GM13977 (cell line): Measurements from ENCODE around the gene ITPKB.
"Not testable (repeated sequence)": the region's sequence is repeated elsewhere in the genome, so short reads cannot be mapped to it uniquely, and the experiment has no call there.

ENCODE experiments used
- DNase-seq: peaks from one replicate; pipeline ENCODE4 v3.0.0; 2012; ENCODE audit warnings: low spot score
- CTCF ChIP-seq: IDR thresholded peaks from 2 replicates; pipeline ENCODE4 v1.5.1; 2012; ENCODE audit warnings: mild to moderate bottlenecking, control low read depth; ENCODE audit not compliant: insufficient read depth; ENCODE audit errors: extremely low read depth, missing control alignments
- in situ Hi-C: fragments of 300-500 bp; cut with MboI; formaldehyde crosslinking; loops from one replicate; pipeline ENCODE4 v1.12.0; 2022; ENCODE audit warnings: low sequenced_read_pairs, low pct_unique_long_range_greater_than_20kb, mixed read lengths, inconsistent platforms; ENCODE audit not compliant: unreplicated experiment

Gene ITPKB

DNA sequence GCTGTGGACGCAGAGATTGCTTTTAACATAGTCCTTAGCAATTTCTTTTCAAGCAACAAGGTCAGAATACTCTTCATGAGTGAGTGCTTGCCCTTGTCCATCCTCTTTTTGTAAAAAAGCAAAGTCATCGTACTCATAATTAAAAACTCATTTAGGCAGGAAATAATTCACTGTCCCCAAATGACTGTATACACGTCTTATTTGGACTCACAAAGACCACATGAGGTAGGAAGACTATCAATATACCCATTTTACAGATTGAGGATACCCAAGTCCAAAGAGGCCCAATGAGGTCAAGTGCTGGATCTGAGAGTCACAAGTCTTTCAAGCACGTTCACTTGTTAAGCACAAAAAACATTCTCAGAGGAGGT, 13.2 kb downstream of the ITPKB start:
- TF ChIP-seq CTCF = no peak
- no peak for DNase-seq
- in situ Hi-C loops = no loop called here

DNA sequence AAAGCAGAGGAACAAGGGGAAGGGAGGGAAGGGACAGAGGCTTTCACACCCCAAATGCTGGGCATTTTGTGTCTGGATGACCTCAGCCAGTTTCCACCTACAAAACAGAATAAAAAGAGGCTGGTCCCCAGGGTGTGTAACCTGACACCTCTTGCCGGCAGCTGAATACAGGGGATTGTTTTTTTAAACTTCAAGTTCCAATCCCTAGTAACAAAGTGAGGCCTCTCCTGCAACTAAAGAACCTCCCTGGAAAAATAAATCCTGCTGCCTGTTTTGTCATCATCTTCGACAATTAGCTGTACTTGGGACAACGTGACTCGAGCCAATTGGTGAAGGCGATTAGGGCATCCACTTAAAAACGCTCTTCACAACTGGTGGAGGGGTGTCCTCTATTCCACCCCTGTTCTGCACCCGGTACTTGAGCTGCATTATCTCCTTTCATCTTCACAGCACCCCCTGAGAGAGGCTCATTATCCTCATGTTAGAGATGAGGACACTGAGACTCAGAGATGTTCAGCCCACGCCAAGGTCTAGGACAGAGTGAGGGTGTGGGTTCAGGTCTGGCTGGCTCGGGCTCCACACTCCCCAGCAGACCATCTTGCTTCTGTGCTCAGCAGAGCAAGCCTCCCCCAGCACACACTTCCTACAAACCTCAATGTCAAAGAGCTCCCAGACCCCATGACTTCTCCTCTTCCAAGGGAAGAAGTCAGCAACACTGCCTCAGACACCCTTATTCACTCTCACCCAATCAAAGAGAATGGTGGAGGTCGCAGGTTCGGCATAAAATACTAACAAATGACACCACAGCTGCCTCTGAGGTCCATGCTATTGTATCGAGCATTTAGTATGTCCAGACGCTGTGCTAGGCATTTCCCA, 15.2 kb downstream of the ITPKB start:
- TF ChIP-seq CTCF = no peak
- no peak for DNase-seq
- in situ Hi-C loops = no loop called here

DNA sequence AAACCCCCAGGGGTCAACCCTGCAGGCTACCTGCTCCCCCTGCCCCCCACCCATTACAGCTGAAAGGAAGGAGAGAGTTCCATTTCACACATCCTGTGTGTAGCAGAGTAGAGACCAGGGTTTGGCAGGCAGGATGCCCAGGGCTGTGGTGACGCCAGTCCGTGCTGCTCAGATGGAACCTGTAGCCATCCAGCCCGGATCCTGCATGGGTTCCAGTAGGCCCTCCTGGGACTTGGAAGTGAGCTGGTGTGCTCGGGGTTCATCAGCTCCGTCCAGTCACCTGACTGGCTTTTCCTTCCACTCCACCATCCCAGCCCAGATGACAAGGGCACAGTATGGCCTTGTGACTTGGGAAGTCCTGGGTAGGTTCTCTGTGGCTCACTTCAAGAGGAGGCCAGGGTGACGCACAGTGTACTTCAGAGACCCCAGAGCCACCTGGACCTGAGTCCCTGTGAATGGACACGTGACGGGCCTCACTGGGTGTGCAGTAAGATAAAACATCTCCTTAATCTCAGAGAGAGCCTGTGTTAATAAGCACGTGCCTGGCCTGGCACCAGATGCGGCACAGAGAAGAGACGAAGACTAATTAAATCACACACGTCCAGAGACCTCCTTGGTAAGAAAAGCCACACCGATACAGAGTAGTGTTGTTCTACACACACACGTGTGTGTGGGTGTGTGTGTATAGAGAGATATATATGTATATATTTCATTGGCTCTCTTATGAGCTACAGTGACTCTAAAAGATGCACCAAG, 16.0 kb downstream of the ITPKB start:
- in situ Hi-C loops = no loop called here
- DNase-seq = no peak
- no peak for TF ChIP-seq CTCF

DNA sequence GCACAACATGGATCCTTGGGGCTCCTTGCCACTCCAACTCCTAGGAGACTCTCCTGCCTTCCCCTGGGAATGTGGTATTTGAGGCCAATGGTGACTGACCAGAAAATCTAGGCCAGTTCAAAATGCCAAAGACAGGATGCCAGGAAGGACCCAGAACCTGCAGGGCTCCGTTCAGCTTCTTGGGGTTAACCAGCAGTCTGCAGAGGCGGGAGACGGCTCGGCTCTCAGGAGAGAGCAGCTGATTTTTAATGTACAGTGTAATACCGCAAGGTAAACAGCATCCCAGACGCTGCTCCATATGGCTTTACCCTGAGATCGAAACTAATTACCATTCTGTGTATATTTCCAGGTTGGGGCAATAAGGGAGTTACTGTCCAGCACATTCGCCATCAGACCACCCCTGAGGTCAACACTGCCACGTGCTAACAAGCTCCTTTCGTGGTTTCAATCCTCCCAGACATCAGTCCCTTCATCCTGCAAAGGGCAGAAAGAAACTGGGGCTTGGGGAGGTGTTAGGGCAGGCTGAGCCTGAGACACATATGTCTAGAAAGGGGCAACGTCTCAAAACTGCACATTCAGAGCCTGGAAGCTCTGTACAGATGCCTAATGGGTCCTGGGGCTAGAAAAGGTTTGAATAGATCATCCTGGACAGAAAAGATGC, 16.7 kb downstream of the ITPKB start:
- no peak for DNase-seq
- in situ Hi-C loops = no loop called here
- TF ChIP-seq CTCF = no peak

- DNase-seq, in situ Hi-C loops: not testable (repeated sequence)
These were observed 18.5 kb downstream of the ITPKB start for GRCh38 chr1:226720574-226720973.

DNA sequence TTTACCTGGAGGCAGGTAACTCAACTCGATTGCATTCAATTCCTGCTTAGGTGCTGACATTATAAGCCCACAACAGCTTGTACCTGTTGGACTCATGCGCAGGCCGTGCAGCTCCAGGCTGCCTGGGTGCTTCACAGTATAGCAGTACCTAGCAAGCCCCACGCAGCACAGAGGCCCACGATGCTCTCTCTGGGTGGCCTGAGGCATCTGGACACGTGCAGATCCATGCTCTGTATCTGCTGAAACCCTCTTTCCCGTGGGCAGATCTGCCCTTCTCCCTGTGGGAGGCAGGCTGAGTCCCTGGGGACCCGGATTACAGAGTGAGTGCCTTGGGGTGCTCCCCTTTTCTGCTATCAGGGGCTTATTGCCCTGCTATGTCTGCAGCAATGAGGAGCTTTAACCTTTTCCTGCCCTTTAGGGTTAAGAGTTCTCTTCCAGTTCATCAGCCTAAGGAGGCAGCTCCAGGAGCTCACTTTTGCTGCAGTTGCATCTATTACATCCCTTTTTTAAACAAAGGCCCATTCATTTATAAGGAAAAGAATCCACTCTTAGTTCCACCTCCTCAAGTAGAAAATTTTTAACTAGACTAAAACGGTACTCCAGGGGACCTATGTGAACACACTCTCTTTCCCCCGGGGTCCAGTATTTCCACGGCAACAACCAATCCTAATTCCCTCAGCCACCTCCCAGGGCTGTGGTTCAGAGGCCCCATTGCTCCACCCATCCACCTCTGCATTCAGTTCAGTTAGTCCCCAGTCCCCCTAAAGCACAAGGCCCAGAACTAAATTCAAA, 19.3 kb downstream of the ITPKB start:
- in situ Hi-C loops = no loop called here
- no peak for DNase-seq
- TF ChIP-seq CTCF = no peak
